ENCODE results near the gene CCL4. TPM values are rescaled to one million over a fixed set of nuclear protein-coding genes. Genes with fewer than 3 reads are reported as not detected.
A peak's percentile ranks its signal among the peaks of the same experiment; 100 is the strongest.
"Not testable (repeated sequence)": the region's sequence is repeated elsewhere in the genome, so short reads cannot be mapped to it uniquely, and the experiment has no call there.

CCL4 gene
- polyA plus RNA-seq, 5 donors = 1.5 to 9.7 (median 6.0) TPM

- DNase-seq = not testable (repeated sequence)
Observed at GRCh38 chr17:36114971-36115648, 11.5 kb downstream of the CCL4 start.

- DNase-seq = not testable (repeated sequence)
Observed at GRCh38 chr17:36115649-36115977, 12.0 kb downstream of the CCL4 start.

GRCh38 chr17:36117505-36118382 is 14.1 kb downstream of the CCL4 start:
- DNase-seq = no peak

- no peak for DNase-seq
Observed at GRCh38 chr17:36118477-36119353, 15.1 kb downstream of the CCL4 start.

GRCh38 chr17:36120221-36120620 is 16.6 kb downstream of the CCL4 start:
- no peak for DNase-seq

GRCh38 chr17:36121099-36121498 is 17.5 kb downstream of the CCL4 start:
- DNase-seq = not testable (repeated sequence)

GRCh38 chr17:36123431-36123830 is 19.8 kb downstream of the CCL4 start:
- DNase-seq = no peak

GRCh38 chr17:36124879-36125824 is 21.5 kb downstream of the CCL4 start:
- DNase-seq = no peak

GRCh38 chr17:36127199-36127893 is 23.7 kb downstream of the CCL4 start:
- no peak for DNase-seq

- no peak for DNase-seq
Observed at GRCh38 chr17:36127911-36128310, 24.3 kb downstream of the CCL4 start.

- no peak for DNase-seq
Observed at GRCh38 chr17:36128411-36128978, 24.9 kb downstream of the CCL4 start.

- DNase-seq = no peak
Observed at GRCh38 chr17:36129616-36130015, 26.0 kb downstream of the CCL4 start.

- no peak for DNase-seq
Observed at GRCh38 chr17:36130346-36130745, 26.7 kb downstream of the CCL4 start.

- no peak for DNase-seq
Observed at GRCh38 chr17:36131421-36131820, 27.8 kb downstream of the CCL4 start.

- no peak for DNase-seq
Observed at GRCh38 chr17:36131931-36132330, 28.3 kb downstream of the CCL4 start.

GRCh38 chr17:36132421-36132831 is 28.8 kb downstream of the CCL4 start:
- no peak for DNase-seq

GRCh38 chr17:36133602-36134236 is 30.1 kb downstream of the CCL4 start:
- DNase-seq = peak; percentile 54 to 72

- no peak for DNase-seq
Observed at GRCh38 chr17:36135465-36135864, 31.8 kb downstream of the CCL4 start.

GRCh38 chr17:36136036-36136435 is 32.4 kb downstream of the CCL4 start:
- DNase-seq = no peak

- no peak for DNase-seq
Observed at GRCh38 chr17:36136439-36136838, 32.8 kb downstream of the CCL4 start.

Data from right lung (tissue), 5 donors.